Loucy (cell line): ENCODE measurements around the gene SPRR5.

Source experiments
- H2AFZ ChIP-seq: fragments of 200-600 bp; sonication (generic); 2 replicates; pipeline ENCODE4 v1.6.0; 2016; ENCODE audit warnings: antibody characterized with exemption, mild to moderate bottlenecking, low read length, moderate library complexity
- H3F3A ChIP-seq: fragments of 200-600 bp; 2 replicates; pipeline ENCODE4 v1.6.0; 2016; ENCODE audit warnings: antibody characterized with exemption, low read depth, mild to moderate bottlenecking
- H3K27me3 ChIP-seq: fragments of 200-600 bp; sonication (generic); 2 replicates; pipeline ENCODE4 v1.6.1; 2014; ENCODE audit warnings: low read length, mild to moderate bottlenecking; ENCODE audit not compliant: insufficient read depth, poor library complexity, severe bottlenecking
- H3K36me3 ChIP-seq: fragments of 200-600 bp; sonication (generic); 2 replicates; pipeline ENCODE4 v1.6.1; 2016; ENCODE audit warnings: low read length; ENCODE audit not compliant: insufficient read depth
- H3K4me1 ChIP-seq: fragments of 200-600 bp; sonication (generic); 2 replicates; pipeline ENCODE4 v1.5.1; 2014; ENCODE audit warnings: low read length, mild to moderate bottlenecking; ENCODE audit not compliant: insufficient read depth, poor library complexity, severe bottlenecking
- H3K4me2 ChIP-seq: fragments of 200-600 bp; sonication (generic); 2 replicates; pipeline ENCODE4 v1.6.0; 2014; ENCODE audit warnings: antibody characterized with exemption, low read length, low read depth, mild to moderate bottlenecking; ENCODE audit not compliant: poor library complexity, severe bottlenecking
- H3K4me3 ChIP-seq: fragments of 200-600 bp; sonication (generic); 2 replicates; pipeline ENCODE4 v1.5.1; 2014; ENCODE audit warnings: low read length, mild to moderate bottlenecking, mixed read lengths; ENCODE audit not compliant: poor library complexity, severe bottlenecking
- H3K79me2 ChIP-seq: fragments of 200-600 bp; sonication (generic); 2 replicates; pipeline ENCODE4 v1.6.1; 2014; ENCODE audit warnings: low read length; ENCODE audit not compliant: insufficient read depth
- H3K9ac ChIP-seq: fragments of 200-600 bp; sonication (generic); 2 replicates; pipeline ENCODE4 v1.6.0; 2014; ENCODE audit warnings: mild to moderate bottlenecking, low read depth, low read length, moderate library complexity; ENCODE audit not compliant: poor library complexity, severe bottlenecking
- H3K9me2 ChIP-seq: fragments of 200-600 bp; sonication (generic); replicated peaks from 2 replicates; pipeline ENCODE4 v1.6.1; 2016; ENCODE audit warnings: low read depth, low read length, mixed read lengths
- H3K9me3 ChIP-seq: fragments of 200-600 bp; sonication (generic); 2 replicates; pipeline ENCODE4 v1.6.1; 2014; ENCODE audit warnings: mild to moderate bottlenecking, antibody characterized with exemption, low read length, low read depth; ENCODE audit not compliant: insufficient read depth
- H4K20me1 ChIP-seq: fragments of 200-600 bp; sonication (generic); 2 replicates; pipeline ENCODE4 v1.6.0; 2014; ENCODE audit warnings: antibody characterized with exemption, low read length, mild to moderate bottlenecking; ENCODE audit not compliant: insufficient read depth, poor library complexity, severe bottlenecking
- CTCF ChIP-seq: fragments of 200-600 bp; sonication (generic); conservative IDR thresholded peaks from 2 replicates; pipeline ENCODE4 v1.5.1; 2014; ENCODE audit warnings: mild to moderate bottlenecking, antibody characterized with exemption, low read length
- EZH2phosphoT487 ChIP-seq: fragments of 200-600 bp; IDR thresholded peaks from 2 replicates; pipeline ENCODE4 v1.6.1; 2018; ENCODE audit warnings: antibody characterized with exemption, mild to moderate bottlenecking, moderate library complexity, borderline replicate concordance

The SPRR5 gene

GRCh38 chr1:152981146-152981871 is 34.3 kb downstream of the SPRR5 start:
- H3K4me1 ChIP-seq, result no peaks in the 10 kb centered on the region

GRCh38 chr1:152982076-152982475 is 35.1 kb downstream of the SPRR5 start:
- no peak overlapping the region for H2AFZ ChIP-seq
- no peaks in the 10 kb centered on the region for H3K9me3 ChIP-seq
- H3F3A ChIP-seq, result no peaks in the 10 kb centered on the region
- H4K20me1 ChIP-seq, result no peaks in the 10 kb centered on the region
- H3K27me3 ChIP-seq, result no peaks in the 10 kb centered on the region
- H3K9ac ChIP-seq, result no peak overlapping the region
- H3K4me1 ChIP-seq, result no peaks in the 10 kb centered on the region
- H3K9me2 ChIP-seq, result no peaks in the 10 kb centered on the region
- no peak overlapping the region for H3K4me3 ChIP-seq
- no peak for TF ChIP-seq EZH2phosphoT487
- TF ChIP-seq CTCF, result no peak
- no peaks in the 10 kb centered on the region for H3K79me2 ChIP-seq
- no peak overlapping the region for H3K4me2 ChIP-seq
- H3K36me3 ChIP-seq, result no peaks in the 10 kb centered on the region

More at GRCh38 chr1:152981146-152981871, 34.3 kb downstream of the SPRR5 start:
- no peaks in the 10 kb centered on the region for H3F3A ChIP-seq
- no peaks in the 10 kb centered on the region for H3K79me2 ChIP-seq
- TF ChIP-seq CTCF, result no peak
- no peak for TF ChIP-seq EZH2phosphoT487
- H3K36me3 ChIP-seq, result no peaks in the 10 kb centered on the region
- no peak overlapping the region for H2AFZ ChIP-seq
- H3K4me2 ChIP-seq, result no peak overlapping the region
- H4K20me1 ChIP-seq, result no peaks in the 10 kb centered on the region
- no peak overlapping the region for H3K9ac ChIP-seq
- no peaks in the 10 kb centered on the region for H3K9me2 ChIP-seq
- no peak overlapping the region for H3K4me3 ChIP-seq
- H3K9me3 ChIP-seq, result no peaks in the 10 kb centered on the region
- no peaks in the 10 kb centered on the region for H3K27me3 ChIP-seq

GRCh38 chr1:152983234-152983633 is 36.2 kb downstream of the SPRR5 start:
- Histone ChIP-seq H3K79me2 (no peaks in the 10 kb centered on the region), H2AFZ (no peak overlapping the region), H3K36me3 (no peaks in the 10 kb centered on the region), H3K9ac (no peak overlapping the region), H3F3A (no peaks in the 10 kb centered on the region), H3K4me2 (no peak overlapping the region), H3K4me1 (no peaks in the 10 kb centered on the region), H4K20me1 (no peaks in the 10 kb centered on the region), H3K27me3 (no peaks in the 10 kb centered on the region), H3K9me3 (no peaks in the 10 kb centered on the region), H3K4me3 (no peak overlapping the region), H3K9me2 (no peaks in the 10 kb centered on the region)
- no peak for TF ChIP-seq CTCF
